GM18502 (cell line): Measurements from ENCODE around the gene EDNRB.
A peak's percentile ranks its signal among the peaks of the same experiment; 100 is the strongest.
"Not testable (repeated sequence)": the region's sequence is repeated elsewhere in the genome, so short reads cannot be mapped to it uniquely, and the experiment has no call there.

ENCODE experiments used
- ATAC-seq: cut with Tn5 transposase; IDR thresholded peaks from one replicate; pipeline ENCODE4 v1.9.1; 2021; ENCODE audit warnings: mild to moderate bottlenecking; ENCODE audit not compliant: unreplicated experiment, poor library complexity

EDNRB gene

DNA sequence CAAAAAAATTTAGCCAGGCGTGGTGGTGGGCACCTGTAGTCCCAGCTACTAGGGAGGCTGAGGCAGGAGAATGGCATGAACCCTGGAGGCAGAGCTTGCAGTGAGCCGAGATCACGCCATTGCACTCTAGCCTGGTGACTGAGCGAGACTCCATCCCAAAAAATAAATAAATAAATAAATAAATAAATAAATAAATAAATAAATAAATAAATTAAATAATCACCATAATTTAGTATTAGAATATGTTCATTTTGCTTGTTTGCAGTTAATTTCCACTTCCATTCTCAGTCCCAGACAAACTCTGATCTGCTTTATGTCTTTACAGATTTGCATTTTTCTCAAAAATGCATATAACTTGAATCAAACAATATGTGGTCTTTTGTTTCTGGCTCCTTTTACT, 70.6 kb downstream of the EDNRB start:
- ATAC-seq = not testable (repeated sequence)

DNA sequence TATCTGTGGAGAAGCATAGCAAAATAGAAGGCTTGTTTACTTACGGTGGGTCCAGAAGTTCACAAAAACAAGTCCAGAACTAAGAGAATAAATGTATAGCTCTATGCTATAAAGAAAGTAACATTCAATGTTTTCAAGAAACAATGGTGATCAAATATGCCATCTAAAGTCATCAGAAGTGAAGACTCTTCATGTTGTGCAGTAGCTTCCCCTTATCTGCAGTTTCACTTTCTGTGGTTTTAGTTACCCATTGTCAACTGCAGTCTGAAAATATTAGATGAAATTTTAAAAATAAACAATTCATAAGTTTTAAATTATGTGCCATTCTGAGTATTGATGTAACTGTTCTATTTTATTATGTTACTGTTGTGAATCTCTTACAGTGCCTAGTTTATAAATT, 72.5 kb downstream of the EDNRB start:
- peak; percentile 83 for ATAC-seq
